GM12873 (cell line): ENCODE measurements around the gene PPP2R5B.

Source experiments
- CTCF ChIP-seq: IDR thresholded peaks from 2 replicates; pipeline ENCODE4 v1.5.1; 2012; ENCODE audit warnings: low read depth, mild to moderate bottlenecking, moderate library complexity, low read length, control low read depth; ENCODE audit not compliant: insufficient read depth; ENCODE audit errors: missing control alignments

Gene PPP2R5B

DNA sequence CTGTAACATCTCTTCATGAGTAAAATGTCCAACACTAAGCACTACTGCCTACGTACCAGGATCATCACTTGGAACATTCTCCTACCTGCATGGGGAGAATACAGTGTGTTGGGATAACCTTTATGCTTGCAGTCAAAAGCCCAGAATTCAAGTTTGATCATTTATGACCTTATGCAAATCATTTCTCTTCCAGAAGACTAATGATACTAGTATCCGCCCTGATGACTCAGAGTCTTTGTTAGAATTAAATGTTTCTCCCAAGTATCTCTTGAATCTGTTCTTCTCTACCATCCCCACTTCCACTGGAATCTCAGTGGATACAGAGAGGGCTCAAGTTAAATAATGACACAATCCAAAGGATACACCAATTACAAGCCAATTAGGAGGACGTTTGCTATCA lies 35.0 kb downstream of the PPP2R5B start:
- no peak for TF ChIP-seq CTCF

GRCh38 chr11:64960719-64961118 lies 36.2 kb downstream of the PPP2R5B start:
- TF ChIP-seq CTCF = no peak

DNA sequence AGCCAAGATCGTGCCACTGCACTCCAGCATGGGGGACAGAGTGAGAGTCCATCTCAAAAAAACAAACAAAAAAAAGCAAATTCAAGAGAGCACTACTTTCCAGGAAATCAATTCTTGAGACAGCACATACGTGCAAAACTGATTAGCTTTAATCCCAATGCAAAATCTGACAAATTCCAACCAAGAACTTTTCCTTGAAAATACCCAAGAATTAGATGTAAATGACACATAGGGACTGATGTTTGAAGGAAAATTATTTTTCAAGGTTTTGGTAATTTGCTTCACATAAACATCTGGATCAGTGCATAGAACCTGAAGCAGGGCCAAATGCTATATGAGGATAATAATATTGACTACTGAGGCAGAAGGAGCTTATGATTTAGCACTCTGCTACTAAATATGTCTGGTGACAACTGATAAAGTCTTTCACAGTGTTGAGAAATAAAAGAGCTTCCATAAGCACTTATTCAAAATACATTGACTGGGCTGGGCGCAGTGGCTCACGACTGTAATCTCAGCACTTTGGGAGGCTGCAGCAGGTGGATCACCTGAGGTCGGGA lies 38.7 kb downstream of the PPP2R5B start:
- TF ChIP-seq CTCF = no peak

- TF ChIP-seq CTCF = no peak
Observed at GRCh38 chr11:64967375-64967774, 42.9 kb downstream of the PPP2R5B start.

GRCh38 chr11:64969209-64969608 lies 44.7 kb downstream of the PPP2R5B start:
- TF ChIP-seq CTCF = no peak

DNA sequence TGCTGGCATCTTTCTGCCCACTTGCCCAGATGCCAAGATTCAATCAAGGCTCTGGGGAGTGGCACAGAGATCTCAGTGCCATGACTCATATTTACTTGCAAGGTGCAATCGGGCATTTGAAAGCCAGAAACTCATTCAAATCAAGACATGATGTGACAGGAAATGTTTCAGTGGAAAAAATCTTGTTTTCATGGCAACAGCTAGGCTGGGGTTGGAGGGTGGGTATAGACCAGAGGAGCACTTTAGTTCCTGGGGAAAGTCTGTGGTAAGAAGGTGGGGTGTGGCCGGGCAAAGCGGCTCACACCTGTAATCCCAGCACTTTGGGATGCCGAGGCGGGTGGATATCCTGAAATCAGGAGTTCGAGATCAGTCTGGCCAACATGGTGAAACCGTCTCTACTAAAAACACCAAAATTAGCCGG lies 46.3 kb downstream of the PPP2R5B start:
- TF ChIP-seq CTCF = no peak

- no peak for TF ChIP-seq CTCF
Observed at GRCh38 chr11:64971421-64972233, 47.1 kb downstream of the PPP2R5B start, which contains the start of gene MAJIN. TSS of gene MAJIN (minus strand) at chr11:64972108. CDS start at chr11:64959405, 12,703 bp downstream.
